T-cell (primary cell): ENCODE results near the gene POGZ. TPM values are rescaled to one million over a fixed set of nuclear protein-coding genes. Genes with fewer than 3 reads are reported as not detected.

Experiments used
- ATAC-seq, 4 experiments: fragments of 200-7000 bp in 3 of 4; fragments of 150-1000 bp in 1 of 4; cut with Tn5 transposase; replicated peaks in 1 of 4; 1 replicate in 3 of 4; 2 replicates in 1 of 4; pipeline ENCODE4 v1.10.0; 2021; ENCODE audit warnings: moderate library complexity in 3 of 4, mild to moderate bottlenecking in 2 of 4, moderate number of reproducible peaks in 1 of 4
- CTCF ChIA-PET, 2 donors: fragments of 300-600 bp; sonication (Branson Sonifier 250); formaldehyde crosslinking; loops; one replicate each; lab custom pipeline; 2022; ENCODE audit warnings: antibody characterized with exemption in 2 of 2; lab: Charles Lee
- POLR2A ChIA-PET, 2 donors: fragments of 300-600 bp; sonication (Branson Sonifier 250); formaldehyde crosslinking; loops; one replicate each; lab custom pipeline; 2022; ENCODE audit warnings: antibody characterized with exemption in 2 of 2; lab: Charles Lee
- DNase-seq, 35 experiments: peaks; one replicate each; pipeline versions ENCODE4 v3.0.0 to v3.0.0-alpha.2; 2013 to 2023
- H3K27ac ChIP-seq: one replicate; pipeline ENCODE4 v1.5.1; 2013; ENCODE audit warnings: low read length
- H3K27me3 ChIP-seq, 2 experiments: replicated peaks in 1 of 2; 1 replicate in 1 of 2; 2 replicates in 1 of 2; pipeline versions ENCODE4 v1.6.1 to v1.7.0; 2013; ENCODE audit warnings: low read length in 1 of 2, mixed read lengths in 1 of 2; ENCODE audit not compliant: control insufficient read depth in 2 of 2, insufficient read depth in 2 of 2; ENCODE audit errors: extremely low read depth in 1 of 2
- H3K36me3 ChIP-seq, 2 donors: 1 replicate in 1 of 2; 2 replicates in 1 of 2; pipeline versions ENCODE4 v1.6.1 to v1.7.0; 2013; ENCODE audit warnings: low read length in 1 of 2; ENCODE audit not compliant: control insufficient read depth in 2 of 2, insufficient read depth in 1 of 2; ENCODE audit errors: extremely low read depth in 1 of 2
- H3K4me1 ChIP-seq, 2 experiments: 1 replicate in 1 of 2; 2 replicates in 1 of 2; pipeline versions ENCODE4 v1.6.1 to v1.7.0; 2013; ENCODE audit warnings: low read length in 2 of 2, mixed read lengths in 1 of 2; ENCODE audit not compliant: insufficient read depth in 2 of 2, control insufficient read depth in 1 of 2; ENCODE audit errors: extremely low read depth in 1 of 2
- H3K4me3 ChIP-seq, 2 donors: 1 replicate in 1 of 2; 2 replicates in 1 of 2; pipeline versions ENCODE4 v1.5.1 to v1.7.0; 2013; ENCODE audit warnings: mild to moderate bottlenecking in 2 of 2, low read length in 1 of 2, moderate library complexity in 1 of 2; ENCODE audit not compliant: control insufficient read depth in 1 of 2; ENCODE audit errors: extremely low read depth in 1 of 2
- H3K9me3 ChIP-seq: 2 replicates; pipeline ENCODE4 v1.7.0; 2013
- H3K27ac Mint-ChIP-seq, 2 donors: one replicate each; pipeline ENCODE4 v1.8.0; 2020 to 2021; ENCODE audit warnings: mild to moderate bottlenecking in 2 of 2, mixed read lengths in 2 of 2
- H3K27me3 Mint-ChIP-seq, 2 donors: one replicate each; pipeline ENCODE4 v1.8.0; 2021 to 2022; ENCODE audit warnings: mixed read lengths in 2 of 2
- H3K36me3 Mint-ChIP-seq: one replicate; pipeline ENCODE4 v1.8.0; 2021; ENCODE audit warnings: mixed read lengths
- H3K4me1 Mint-ChIP-seq, 3 donors: one replicate each; pipeline ENCODE4 v1.8.0; 2020 to 2022; ENCODE audit warnings: mixed read lengths in 3 of 3, mild to moderate bottlenecking in 1 of 3
- H3K4me3 Mint-ChIP-seq, 3 donors: one replicate each; pipeline ENCODE4 v1.8.0; 2020 to 2022; ENCODE audit warnings: mild to moderate bottlenecking in 3 of 3, mixed read lengths in 3 of 3, moderate library complexity in 3 of 3
- H3K9me3 Mint-ChIP-seq, 3 donors: one replicate each; pipeline ENCODE4 v1.8.0; 2020 to 2022; ENCODE audit warnings: mixed read lengths in 3 of 3
- WGBS: methylation state at CpG from one replicate; pipeline ENCODE4 v1.1.5; 2013; ENCODE audit warnings: missing lambda C conversion rate; ENCODE audit not compliant: insufficient coverage; 5-methylcytosine and 5-hydroxymethylcytosine counted together
- total RNA-seq, 35 experiments: library from RNA in 6 of 35; stranded (reverse) in 6 of 35; fragments of 120-200 nt in 1 of 35; gene quantifications; one replicate each; pipeline versions ENCODE4 v1.2.1 to v1.2.4 and lab custom pipeline; 2013 to 2026

POGZ gene
- total RNA-seq, 5 donors from 2014 or later (not counting 1 experiment from before 2014, with no cell fraction given) = 93.8 to 133 (median 96.7) TPM

GRCh38 chr1:151493042-151493441 lies 33.7 kb upstream of the POGZ start:
- no peaks in the 10 kb centered on the region for H3K27me3 Mint-ChIP-seq
- Histone ChIP-seq H3K9me3 (no peaks in the 10 kb centered on the region), H3K4me3 (no peak overlapping the region), H3K36me3 (no peaks in the 10 kb centered on the region), H3K4me1 (no peaks in the 10 kb centered on the region), H3K27me3 (peaks cover 0 to 2% of the 10 kb centered on the region in 2 experiments), H3K27ac (no peak overlapping the region)
- POLR2A ChIA-PET = no interaction called here
- H3K4me3 Mint-ChIP-seq = no peak overlapping the region
- no peaks in the 10 kb centered on the region for H3K36me3 Mint-ChIP-seq
- H3K4me1 Mint-ChIP-seq = peaks cover 0 to 2% (median 2%) of the 10 kb centered on the region in 3 donors
- ATAC-seq (no peak), DNase-seq (no peak)
- H3K27ac Mint-ChIP-seq = no peak overlapping the region
- no peaks in the 10 kb centered on the region for H3K9me3 Mint-ChIP-seq
- CTCF ChIA-PET = no interaction called here
- WGBS = 95% methylated on average over 3 of the region's 3 CpGs

- Mint-ChIP-seq H3K27ac (no peak overlapping the region), H3K27me3 (no peaks in the 10 kb centered on the region), H3K9me3 (no peaks in the 10 kb centered on the region), H3K4me1 (peaks cover 0 to 2% (median 2%) of the 10 kb centered on the region in 3 donors), H3K36me3 (no peaks in the 10 kb centered on the region), H3K4me3 (no peak overlapping the region)
- H3K27ac ChIP-seq = no peak overlapping the region
- WGBS = no CpG with 5 or more reads among the region's 1 CpG
- DNase-seq (no peak), ATAC-seq (no peak)
- POLR2A ChIA-PET = no interaction called here
- H3K27me3 ChIP-seq = peaks cover 0 to 2% of the 10 kb centered on the region in 2 experiments
- no peaks in the 10 kb centered on the region for H3K4me1 ChIP-seq
- no peaks in the 10 kb centered on the region for H3K9me3 ChIP-seq
- no peak overlapping the region for H3K4me3 ChIP-seq
- no peaks in the 10 kb centered on the region for H3K36me3 ChIP-seq
- CTCF ChIA-PET = no interaction called here
These were observed 32.8 kb upstream of the POGZ start for GRCh38 chr1:151492120-151492519.

- no peaks in the 10 kb centered on the region for H3K27me3 Mint-ChIP-seq
These were observed 32.3 kb upstream of the POGZ start for GRCh38 chr1:151491641-151492040.

GRCh38 chr1:151486557-151486956 lies 27.3 kb upstream of the POGZ start:
- Mint-ChIP-seq H3K27ac (no peak overlapping the region), H3K4me1 (no peaks in the 10 kb centered on the region), H3K36me3 (no peaks in the 10 kb centered on the region), H3K9me3 (no peaks in the 10 kb centered on the region), H3K27me3 (no peaks in the 10 kb centered on the region), H3K4me3 (no peak overlapping the region)
- DNase-seq (no peak), ATAC-seq (no peak)
- ChIA-PET CTCF (no interaction called here), POLR2A (no interaction called here)
- Histone ChIP-seq H3K9me3 (no peaks in the 10 kb centered on the region), H3K27me3 (peaks cover 0 to under 1% of the 10 kb centered on the region in 2 experiments), H3K36me3 (no peaks in the 10 kb centered on the region), H3K4me1 (no peaks in the 10 kb centered on the region), H3K27ac (no peak overlapping the region), H3K4me3 (no peak overlapping the region)
- 56% methylated on average over 1 of the region's 1 CpG for WGBS

More at GRCh38 chr1:151491641-151492040, 32.3 kb upstream of the POGZ start:
- 93% methylated on average over 3 of the region's 5 CpGs for WGBS
- Histone ChIP-seq H3K9me3 (no peaks in the 10 kb centered on the region), H3K36me3 (no peaks in the 10 kb centered on the region), H3K27me3 (peaks cover 0 to 2% of the 10 kb centered on the region in 2 experiments), H3K4me1 (no peaks in the 10 kb centered on the region), H3K4me3 (no peak overlapping the region), H3K27ac (no peak overlapping the region)
- POLR2A ChIA-PET = no interaction called here
- CTCF ChIA-PET = interaction anchor here in 1 of 2 donors (0.8 kb wide), 1 partner anchor 26 kb away, joined by 3 read pairs; no protein-coding TSS in a partner anchor
- DNase-seq (no peak), ATAC-seq (no peak)
- Mint-ChIP-seq H3K27ac (no peak overlapping the region), H3K36me3 (no peaks in the 10 kb centered on the region), H3K4me3 (no peak overlapping the region), H3K4me1 (peaks cover 0 to 2% (median 2%) of the 10 kb centered on the region in 3 donors), H3K9me3 (no peaks in the 10 kb centered on the region)

DNA sequence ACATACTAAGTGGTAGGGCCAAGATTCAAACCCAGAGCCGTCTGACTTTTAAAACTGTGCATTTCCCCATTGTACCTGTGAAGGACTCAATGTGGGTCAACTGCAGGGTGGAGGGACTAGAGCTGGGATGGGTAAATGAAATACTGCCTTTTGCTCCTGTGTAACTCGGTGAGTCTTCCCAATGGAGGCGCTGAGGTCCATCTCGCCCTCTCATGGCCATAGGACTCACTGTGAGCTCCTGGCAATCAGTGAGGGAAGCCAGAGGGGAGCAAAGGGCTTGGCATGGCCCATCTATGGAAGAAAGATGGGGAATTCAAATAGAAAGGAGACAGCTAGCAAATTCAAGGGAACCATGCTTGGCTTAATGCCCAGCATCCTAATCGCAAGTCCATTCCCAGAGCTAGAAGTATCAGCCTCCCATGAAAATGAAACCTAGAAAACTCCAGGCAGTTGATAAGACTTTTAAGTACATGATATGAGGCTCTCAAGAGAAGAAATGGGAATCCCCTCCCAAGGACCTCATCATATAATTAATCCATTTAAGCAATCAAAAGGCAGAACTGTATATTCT lies 26.5 kb upstream of the POGZ start:
- Histone ChIP-seq H3K27ac (no peak overlapping the region), H3K4me3 (no peak overlapping the region), H3K27me3 (no peaks in the 10 kb centered on the region), H3K36me3 (no peaks in the 10 kb centered on the region), H3K4me1 (no peaks in the 10 kb centered on the region), H3K9me3 (no peaks in the 10 kb centered on the region)
- Mint-ChIP-seq H3K36me3 (no peaks in the 10 kb centered on the region), H3K9me3 (no peaks in the 10 kb centered on the region), H3K4me1 (no peaks in the 10 kb centered on the region), H3K27me3 (no peaks in the 10 kb centered on the region), H3K27ac (no peak overlapping the region), H3K4me3 (no peak overlapping the region)
- ChIA-PET POLR2A (no interaction called here), CTCF (no interaction called here)
- DNase-seq = no peak
- ATAC-seq = no peak
- WGBS = 89% methylated on average over 4 of the region's 5 CpGs

- Histone ChIP-seq H3K27ac (no peak overlapping the region), H3K4me1 (no peaks in the 10 kb centered on the region), H3K4me3 (no peak overlapping the region), H3K9me3 (no peaks in the 10 kb centered on the region), H3K27me3 (no peaks in the 10 kb centered on the region), H3K36me3 (no peaks in the 10 kb centered on the region)
- Mint-ChIP-seq H3K4me1 (no peaks in the 10 kb centered on the region), H3K27ac (no peak overlapping the region), H3K36me3 (no peaks in the 10 kb centered on the region), H3K4me3 (no peak overlapping the region), H3K9me3 (no peaks in the 10 kb centered on the region), H3K27me3 (peaks cover 0 to 1% of the 10 kb centered on the region in 2 donors)
- ChIA-PET POLR2A (no interaction called here), CTCF (interaction anchor here in 1 of 2 donors (0.7 kb wide), 1 partner anchor 57 kb away, joined by 5 read pairs; no protein-coding TSS in a partner anchor)
- no peak for DNase-seq
- WGBS = 100% methylated on average over 1 of the region's 1 CpG
- ATAC-seq = no peak
These were observed 22.7 kb upstream of the POGZ start for GRCh38 chr1:151482017-151482416.
